Lung (tissue), 12 donors: ENCODE results near the gene CYS1. TPM values are rescaled to one million over a fixed set of nuclear protein-coding genes. Genes with fewer than 3 reads are reported as not detected.

Source experiments
- ATAC-seq: fragments of 200-7000 bp; cut with Tn5 transposase; one replicate; pipeline ENCODE4 v1.9.1; 2020; ENCODE audit warnings: moderate number of reproducible peaks; ENCODE audit not compliant: insufficient read depth, low FRiP score
- DNase-seq, 3 donors: peaks; one replicate each; pipeline ENCODE4 v3.0.0-alpha.2; 2013 to 2017
- H3K27ac ChIP-seq, 2 donors: one replicate each; pipeline ENCODE4 v1.5.1; 2013; ENCODE audit warnings: mild to moderate bottlenecking in 2 of 2, moderate library complexity in 2 of 2, control low read depth in 1 of 2, inconsistent platforms in 1 of 2, low read depth in 1 of 2, low read length in 1 of 2
- H3K27me3 ChIP-seq, 3 donors: one replicate each; pipeline ENCODE4 v1.5.1; 2013; ENCODE audit warnings: low read length in 2 of 3; ENCODE audit not compliant: control insufficient read depth in 3 of 3, insufficient read depth in 3 of 3
- H3K36me3 ChIP-seq, 4 donors: one replicate each; pipeline ENCODE4 v1.5.1; 2013; ENCODE audit warnings: low read length in 4 of 4, mild to moderate bottlenecking in 1 of 4, moderate library complexity in 1 of 4; ENCODE audit not compliant: control insufficient read depth in 4 of 4, insufficient read depth in 4 of 4
- H3K4me1 ChIP-seq, 5 donors: one replicate each; pipeline ENCODE4 v1.5.1; 2013; ENCODE audit warnings: low read length in 5 of 5, mild to moderate bottlenecking in 2 of 5, moderate library complexity in 1 of 5; ENCODE audit not compliant: control insufficient read depth in 5 of 5, insufficient read depth in 5 of 5
- H3K4me3 ChIP-seq: one replicate; pipeline ENCODE4 v1.5.1; 2013; ENCODE audit warnings: mild to moderate bottlenecking, control low read depth, moderate library complexity
- H3K9ac ChIP-seq, 2 donors: one replicate each; pipeline ENCODE4 v1.5.1; 2013; ENCODE audit warnings: low read length in 2 of 2, control low read depth in 1 of 2; ENCODE audit not compliant: insufficient read depth in 1 of 2
- H3K9me3 ChIP-seq, 4 donors: one replicate each; pipeline ENCODE4 v1.5.1; 2013; ENCODE audit warnings: low read length in 3 of 4, mild to moderate bottlenecking in 1 of 4, moderate library complexity in 1 of 4; ENCODE audit not compliant: control insufficient read depth in 4 of 4, insufficient read depth in 3 of 4
- CTCF ChIP-seq: IDR thresholded peaks from 2 replicates; pipeline ENCODE4 v1.5.1; 2012; ENCODE audit warnings: mild to moderate bottlenecking; ENCODE audit errors: control extremely low read depth, extremely low read depth
- WGBS, 2 donors: extraction: QIAGEN DNeasy Blood & Tissue Kit; methylation state at CpG; one replicate each; pipeline ENCODE4 v1.1.7; 2013; 5-methylcytosine and 5-hydroxymethylcytosine counted together
- polyA plus RNA-seq, 2 donors: library from polyadenylated mRNA; stranded (reverse); fragments of 200-250 nt; gene quantifications; one replicate each; pipeline ENCODE4 v1.2.1, GENCODE V29; 2013
- total RNA-seq, 2 donors: library from RNA; depleted of rRNA in 1 of 2; stranded (reverse); fragments of >200 nt in 1 of 2; gene quantifications; one replicate each; pipeline ENCODE4 v1.2.1, GENCODE V29; 2014 to 2021
- donor health status: control.
- donor health status: control.
- donor health status: Bipolar disorder and iron deficiency.
- donor health status: healthy.
- donor health status: DM: yes; HTN: yes; CAD: no.

CYS1 gene
- total and polyA plus RNA-seq, 4 donors: 0.35 to 5.1 (median 1.0) TPM

- 66 to 73% methylated on average over 7 of the region's 7 CpGs for WGBS, 2 donors
- no peak for ATAC-seq
- no peak for TF ChIP-seq CTCF
- peak overlapping the region; percentile 64 to 94 for H3K27ac ChIP-seq
- H3K36me3 ChIP-seq: no peaks in the 10 kb centered on the region
- H3K9me3 ChIP-seq: no peaks in the 10 kb centered on the region
- no peaks in the 10 kb centered on the region for H3K27me3 ChIP-seq
- no peak overlapping the region for H3K4me3 ChIP-seq
- DNase-seq: no peak
- peaks cover 0 to 13% (median 9%) of the 10 kb centered on the region in 5 donors for H3K4me1 ChIP-seq
- H3K9ac ChIP-seq: no peak overlapping the region
Measured at GRCh38 chr2:10029875-10030223, 50.4 kb downstream of the CYS1 start.

GRCh38 chr2:10028988-10029874 lies 51.0 kb downstream of the CYS1 start:
- Histone ChIP-seq H3K4me1 (peaks cover 0 to 13% (median 9%) of the 10 kb centered on the region in 5 donors), H3K4me3 (no peak overlapping the region), H3K27me3 (no peaks in the 10 kb centered on the region), H3K9me3 (no peaks in the 10 kb centered on the region), H3K36me3 (no peaks in the 10 kb centered on the region), H3K27ac (peak overlapping the region; percentile 64 to 94), H3K9ac (no peak overlapping the region)
- no peak for TF ChIP-seq CTCF
- WGBS, 2 donors: 23 to 24% methylated on average over 24 to 26 of the region's 26 CpGs
- ATAC-seq (peak; percentile 73), DNase-seq (peak; percentile 65 to 79 (median 66))

- peaks cover 0 to 13% (median 9%) of the 10 kb centered on the region in 5 donors for H3K4me1 ChIP-seq
Measured at GRCh38 chr2:10028407-10028987, 51.7 kb downstream of the CYS1 start.

More at GRCh38 chr2:10028407-10028987, 51.7 kb downstream of the CYS1 start:
- Histone ChIP-seq H3K36me3 (no peaks in the 10 kb centered on the region), H3K4me3 (no peak overlapping the region), H3K9me3 (no peaks in the 10 kb centered on the region), H3K27me3 (no peaks in the 10 kb centered on the region), H3K9ac (no peak overlapping the region), H3K27ac (peak overlapping the region; percentile 51 to 94)
- 71 to 72% methylated on average over 16 of the region's 16 CpGs for whole genome bisulfite sequencing, 2 donors
- no peak for TF ChIP-seq CTCF
- DNase-seq: peak in 1 of 3 donors; percentile 39
- no peak for ATAC-seq
